Trophoblast cell (in vitro differentiated cells and primary cell): ENCODE measurements around the gene GYPE.
"Not testable (repeated sequence)": the region's sequence is repeated elsewhere in the genome, so short reads cannot be mapped to it uniquely, and the experiment has no call there.

Source experiments
- DNase-seq, 2 donors: peaks; one replicate each; pipeline ENCODE4 v3.0.0-alpha.2; 2016
- H2AFZ ChIP-seq: 2 replicates; pipeline ENCODE4 v1.6.1; 2013; ENCODE audit warnings: low read length, moderate library complexity, mild to moderate bottlenecking; ENCODE audit not compliant: insufficient read depth, poor library complexity
- H2AK5ac ChIP-seq: 2 replicates; pipeline ENCODE4 v1.6.1; 2013; ENCODE audit warnings: mild to moderate bottlenecking, low read length
- H2BK120ac ChIP-seq: 2 replicates; pipeline ENCODE4 v1.6.1; 2013; ENCODE audit warnings: low read length, mild to moderate bottlenecking, moderate library complexity; ENCODE audit not compliant: insufficient read depth, poor library complexity
- H2BK12ac ChIP-seq: 2 replicates; pipeline ENCODE4 v1.6.1; 2013; ENCODE audit warnings: mild to moderate bottlenecking, low read length, moderate library complexity
- H2BK5ac ChIP-seq: 2 replicates; pipeline ENCODE4 v1.6.1; 2013; ENCODE audit warnings: low read length, low read depth, moderate library complexity, mild to moderate bottlenecking; ENCODE audit not compliant: poor library complexity
- H3K14ac ChIP-seq: 2 replicates; pipeline ENCODE4 v1.6.1; 2013; ENCODE audit warnings: mild to moderate bottlenecking, low read length
- H3K18ac ChIP-seq: 2 replicates; pipeline ENCODE4 v1.6.1; 2013; ENCODE audit warnings: mild to moderate bottlenecking, low read length
- H3K23ac ChIP-seq: 2 replicates; pipeline ENCODE4 v1.6.1; 2013; ENCODE audit warnings: low read length
- H3K27ac ChIP-seq: 2 replicates; pipeline ENCODE4 v1.5.1; 2013; ENCODE audit warnings: low read depth, mild to moderate bottlenecking, inconsistent platforms, low read length, moderate library complexity
- H3K27me3 ChIP-seq: 2 replicates; pipeline ENCODE4 v1.6.1; 2013; ENCODE audit warnings: inconsistent platforms, mild to moderate bottlenecking, low read length, moderate library complexity; ENCODE audit not compliant: insufficient read depth
- H3K36me3 ChIP-seq, 2 experiments: 1 replicate in 1 of 2; 2 replicates in 1 of 2; pipeline ENCODE4 v1.6.1; 2013; ENCODE audit warnings: low read length in 2 of 2, mild to moderate bottlenecking in 2 of 2, moderate library complexity in 1 of 2; ENCODE audit not compliant: insufficient read depth in 2 of 2, control insufficient read depth in 1 of 2
- H3K4ac ChIP-seq: 2 replicates; pipeline ENCODE4 v1.6.1; 2013; ENCODE audit warnings: low read depth, mild to moderate bottlenecking, low read length, moderate library complexity
- H3K4me1 ChIP-seq, 2 experiments: 1 replicate in 1 of 2; 2 replicates in 1 of 2; pipeline ENCODE4 v1.6.1; 2013; ENCODE audit warnings: low read length in 2 of 2, mild to moderate bottlenecking in 2 of 2, moderate library complexity in 1 of 2; ENCODE audit not compliant: insufficient read depth in 2 of 2, control insufficient read depth in 1 of 2
- H3K4me2 ChIP-seq: 2 replicates; pipeline ENCODE4 v1.6.1; 2013; ENCODE audit warnings: inconsistent platforms, mild to moderate bottlenecking, low read length, moderate library complexity
- H3K4me3 ChIP-seq: 2 replicates; pipeline ENCODE4 v1.5.1; 2013; ENCODE audit warnings: mild to moderate bottlenecking, low read depth, low read length, inconsistent platforms
- H3K79me1 ChIP-seq: one replicate; pipeline ENCODE4 v1.6.1; 2013; ENCODE audit warnings: low read length
- H3K79me2 ChIP-seq: 2 replicates; pipeline ENCODE4 v1.6.1; 2013; ENCODE audit warnings: low read length, mild to moderate bottlenecking; ENCODE audit not compliant: control insufficient read depth, insufficient read depth, poor library complexity
- H3K9ac ChIP-seq: 2 replicates; pipeline ENCODE4 v1.6.1; 2013; ENCODE audit warnings: mild to moderate bottlenecking, low read length
- H3K9me3 ChIP-seq: 2 replicates; pipeline ENCODE4 v1.6.1; 2013; ENCODE audit warnings: low read depth, mild to moderate bottlenecking, control low read depth, inconsistent platforms, low read length; ENCODE audit not compliant: insufficient read depth
- H4K12ac ChIP-seq: 2 replicates; pipeline ENCODE4 v1.6.1; 2013; ENCODE audit warnings: low read depth, mild to moderate bottlenecking, low read length, moderate library complexity
- H4K8ac ChIP-seq: 2 replicates; pipeline ENCODE4 v1.6.1; 2013; ENCODE audit warnings: low read depth, mild to moderate bottlenecking, low read length, moderate library complexity
- H4K91ac ChIP-seq: one replicate; pipeline ENCODE4 v1.6.1; 2013; ENCODE audit warnings: low read depth, mild to moderate bottlenecking, low read length, moderate library complexity
- WGBS: extraction: QIAGEN DNeasy Blood & Tissue Kit; methylation state at CpG from one replicate; pipeline ENCODE4 v1.1.7; 2013; ENCODE audit warnings: missing lambda C conversion rate; ENCODE audit not compliant: insufficient read length, insufficient coverage; ENCODE audit errors: extremely low coverage; 5-methylcytosine and 5-hydroxymethylcytosine counted together

Gene GYPE

DNA sequence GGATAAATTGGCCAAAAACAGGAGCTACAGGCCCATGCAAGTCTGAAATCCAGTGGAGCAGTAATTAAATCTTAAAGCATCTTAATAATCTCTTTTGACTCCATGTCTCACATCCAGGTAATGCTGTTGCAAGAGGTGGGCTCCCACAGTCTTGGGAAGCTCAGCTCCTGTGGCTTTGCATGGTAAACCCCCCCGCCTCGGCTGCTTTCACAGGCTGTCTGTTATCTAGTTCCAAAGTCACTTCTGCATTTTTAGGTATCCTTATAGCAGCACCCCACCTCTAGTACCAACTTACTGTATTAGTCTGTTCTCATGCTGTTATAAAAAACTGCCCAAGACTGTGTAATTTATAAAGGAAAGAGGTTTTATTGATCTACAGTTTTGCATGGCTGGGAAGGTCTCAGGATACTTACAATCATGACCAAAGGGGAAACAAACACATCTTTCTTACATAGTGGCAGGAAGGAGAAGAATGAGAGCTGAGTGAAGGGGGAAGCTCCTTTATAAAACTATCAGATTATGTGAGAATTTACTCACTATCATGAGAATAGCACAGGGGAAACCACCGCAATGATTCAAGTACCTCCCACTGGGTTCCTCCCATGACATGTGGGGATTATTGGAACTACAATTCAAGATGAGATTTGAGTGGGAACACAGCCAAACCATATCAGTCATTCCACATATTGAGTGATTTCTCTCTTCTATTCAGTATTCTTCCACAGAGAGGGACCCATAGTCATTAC is 34.7 kb downstream of the GYPE start:
- DNase-seq = not testable (repeated sequence)

GRCh38 chr4:143869925-143870324 is 35.4 kb downstream of the GYPE start:
- not testable (repeated sequence) for H3K4me1 ChIP-seq, H3K4me3 ChIP-seq, H2BK120ac ChIP-seq, H4K12ac ChIP-seq, H3K23ac ChIP-seq, H4K91ac ChIP-seq, DNase-seq, H2AK5ac ChIP-seq, H3K18ac ChIP-seq, H3K27me3 ChIP-seq, H4K8ac ChIP-seq, H3K9me3 ChIP-seq, H3K9ac ChIP-seq, H3K14ac ChIP-seq, H2AFZ ChIP-seq, H3K27ac ChIP-seq, H3K79me2 ChIP-seq, H3K36me3 ChIP-seq, H2BK12ac ChIP-seq, H3K79me1 ChIP-seq, H2BK5ac ChIP-seq, H3K4ac ChIP-seq, H3K4me2 ChIP-seq
- no CpG with 5 or more reads among the region's 3 CpGs for WGBS

More for the DNA sequence above, 34.7 kb downstream of the GYPE start:
- H3K4me1 ChIP-seq, H4K91ac ChIP-seq, H3K9ac ChIP-seq, H4K12ac ChIP-seq, H3K27ac ChIP-seq, H3K23ac ChIP-seq, H3K9me3 ChIP-seq, H2AFZ ChIP-seq, H3K27me3 ChIP-seq, H3K79me2 ChIP-seq, H3K4ac ChIP-seq, H3K4me2 ChIP-seq, H3K4me3 ChIP-seq, H3K79me1 ChIP-seq, H3K36me3 ChIP-seq, H3K18ac ChIP-seq, H2AK5ac ChIP-seq, H2BK12ac ChIP-seq, H2BK5ac ChIP-seq, H3K14ac ChIP-seq, H2BK120ac ChIP-seq, H4K8ac ChIP-seq: not testable (repeated sequence)
- no CpG with 5 or more reads among the region's 3 CpGs for WGBS

- not testable (repeated sequence) for H3K14ac ChIP-seq, H2BK12ac ChIP-seq, H3K9ac ChIP-seq, DNase-seq, H3K36me3 ChIP-seq, H4K8ac ChIP-seq, H3K4ac ChIP-seq, H3K79me1 ChIP-seq, H3K79me2 ChIP-seq, H2AK5ac ChIP-seq, H3K27me3 ChIP-seq, H3K9me3 ChIP-seq, H2BK5ac ChIP-seq, H3K23ac ChIP-seq, H3K4me2 ChIP-seq, H4K91ac ChIP-seq, H2AFZ ChIP-seq, H3K4me3 ChIP-seq, H3K18ac ChIP-seq, H3K4me1 ChIP-seq, H2BK120ac ChIP-seq, H3K27ac ChIP-seq, H4K12ac ChIP-seq
- no CpG with 5 or more reads among the region's 1 CpG for WGBS
These were observed 42.6 kb downstream of the GYPE start for GRCh38 chr4:143862716-143863115.

- Histone ChIP-seq H2BK12ac (no peak overlapping the region), H3K79me1 (no peaks in the 10 kb centered on the region), H3K9ac (no peak overlapping the region), H4K12ac (no peak overlapping the region), H3K4me3 (no peak overlapping the region), H2AFZ (no peak overlapping the region), H3K79me2 (no peaks in the 10 kb centered on the region), H3K18ac (no peak overlapping the region), H4K8ac (no peak overlapping the region), H3K23ac (no peak overlapping the region), H3K9me3 (no peaks in the 10 kb centered on the region), H3K14ac (no peak overlapping the region), H3K4me2 (no peak overlapping the region), H3K27me3 (no peaks in the 10 kb centered on the region), H2AK5ac (no peak overlapping the region), H3K27ac (no peak overlapping the region), H3K36me3 (no peaks in the 10 kb centered on the region), H3K4ac (no peak overlapping the region), H2BK5ac (no peak overlapping the region), H2BK120ac (no peak overlapping the region), H4K91ac (no peak overlapping the region), H3K4me1 (no peaks in the 10 kb centered on the region)
- no peak for DNase-seq
- WGBS = no CpG with 5 or more reads among the region's 1 CpG
These were observed 46.9 kb downstream of the GYPE start for GRCh38 chr4:143858456-143858855.
